T-cell (primary cell): ENCODE results near the gene EN2. TPM values are rescaled to one million over a fixed set of nuclear protein-coding genes. Genes with fewer than 3 reads are reported as not detected.
"Not testable (repeated sequence)": the region's sequence is repeated elsewhere in the genome, so short reads cannot be mapped to it uniquely, and the experiment has no call there.

Experiments used
- ATAC-seq, 4 experiments: fragments of 200-7000 bp in 3 of 4; fragments of 150-1000 bp in 1 of 4; cut with Tn5 transposase; replicated peaks in 1 of 4; 1 replicate in 3 of 4; 2 replicates in 1 of 4; pipeline ENCODE4 v1.10.0; 2021; ENCODE audit warnings: moderate library complexity in 3 of 4, mild to moderate bottlenecking in 2 of 4, moderate number of reproducible peaks in 1 of 4
- CTCF ChIA-PET, 2 donors: fragments of 300-600 bp; sonication (Branson Sonifier 250); formaldehyde crosslinking; loops; one replicate each; lab custom pipeline; 2022; ENCODE audit warnings: antibody characterized with exemption in 2 of 2; lab: Charles Lee
- POLR2A ChIA-PET, 2 donors: fragments of 300-600 bp; sonication (Branson Sonifier 250); formaldehyde crosslinking; loops; one replicate each; lab custom pipeline; 2022; ENCODE audit warnings: antibody characterized with exemption in 2 of 2; lab: Charles Lee
- DNase-seq, 35 experiments: peaks; one replicate each; pipeline versions ENCODE4 v3.0.0 to v3.0.0-alpha.2; 2013 to 2023
- H3K27ac ChIP-seq: one replicate; pipeline ENCODE4 v1.5.1; 2013; ENCODE audit warnings: low read length
- H3K27me3 ChIP-seq, 2 experiments: replicated peaks in 1 of 2; 1 replicate in 1 of 2; 2 replicates in 1 of 2; pipeline versions ENCODE4 v1.6.1 to v1.7.0; 2013; ENCODE audit warnings: low read length in 1 of 2, mixed read lengths in 1 of 2; ENCODE audit not compliant: control insufficient read depth in 2 of 2, insufficient read depth in 2 of 2; ENCODE audit errors: extremely low read depth in 1 of 2
- H3K36me3 ChIP-seq, 2 donors: 1 replicate in 1 of 2; 2 replicates in 1 of 2; pipeline versions ENCODE4 v1.6.1 to v1.7.0; 2013; ENCODE audit warnings: low read length in 1 of 2; ENCODE audit not compliant: control insufficient read depth in 2 of 2, insufficient read depth in 1 of 2; ENCODE audit errors: extremely low read depth in 1 of 2
- H3K4me1 ChIP-seq, 2 experiments: 1 replicate in 1 of 2; 2 replicates in 1 of 2; pipeline versions ENCODE4 v1.6.1 to v1.7.0; 2013; ENCODE audit warnings: low read length in 2 of 2, mixed read lengths in 1 of 2; ENCODE audit not compliant: insufficient read depth in 2 of 2, control insufficient read depth in 1 of 2; ENCODE audit errors: extremely low read depth in 1 of 2
- H3K4me3 ChIP-seq, 2 donors: 1 replicate in 1 of 2; 2 replicates in 1 of 2; pipeline versions ENCODE4 v1.5.1 to v1.7.0; 2013; ENCODE audit warnings: mild to moderate bottlenecking in 2 of 2, low read length in 1 of 2, moderate library complexity in 1 of 2; ENCODE audit not compliant: control insufficient read depth in 1 of 2; ENCODE audit errors: extremely low read depth in 1 of 2
- H3K9me3 ChIP-seq: 2 replicates; pipeline ENCODE4 v1.7.0; 2013
- H3K27ac Mint-ChIP-seq, 2 donors: one replicate each; pipeline ENCODE4 v1.8.0; 2020 to 2021; ENCODE audit warnings: mild to moderate bottlenecking in 2 of 2, mixed read lengths in 2 of 2
- H3K27me3 Mint-ChIP-seq, 2 donors: one replicate each; pipeline ENCODE4 v1.8.0; 2021 to 2022; ENCODE audit warnings: mixed read lengths in 2 of 2
- H3K36me3 Mint-ChIP-seq: one replicate; pipeline ENCODE4 v1.8.0; 2021; ENCODE audit warnings: mixed read lengths
- H3K4me1 Mint-ChIP-seq, 3 donors: one replicate each; pipeline ENCODE4 v1.8.0; 2020 to 2022; ENCODE audit warnings: mixed read lengths in 3 of 3, mild to moderate bottlenecking in 1 of 3
- H3K4me3 Mint-ChIP-seq, 3 donors: one replicate each; pipeline ENCODE4 v1.8.0; 2020 to 2022; ENCODE audit warnings: mild to moderate bottlenecking in 3 of 3, mixed read lengths in 3 of 3, moderate library complexity in 3 of 3
- H3K9me3 Mint-ChIP-seq, 3 donors: one replicate each; pipeline ENCODE4 v1.8.0; 2020 to 2022; ENCODE audit warnings: mixed read lengths in 3 of 3
- whole genome bisulfite sequencing: methylation state at CpG from one replicate; pipeline ENCODE4 v1.1.5; 2013; ENCODE audit warnings: missing lambda C conversion rate; ENCODE audit not compliant: insufficient coverage; 5-methylcytosine and 5-hydroxymethylcytosine counted together
- total RNA-seq, 35 experiments: library from RNA in 6 of 35; stranded (reverse) in 6 of 35; fragments of 120-200 nt in 1 of 35; gene quantifications; one replicate each; pipeline versions ENCODE4 v1.2.1 to v1.2.4 and lab custom pipeline; 2013 to 2026

The EN2 gene
- total RNA-seq, 5 donors from 2014 or later (not counting 1 experiment from before 2014, with no cell fraction given): not detected

GRCh38 chr7:155440018-155440410 lies 17.9 kb upstream of the EN2 start:
- POLR2A ChIA-PET: interaction anchor here in 1 of 2 donors (0.5 kb wide), 1 partner anchor 475 kb away, joined by 4 read pairs; no protein-coding TSS in a partner anchor
- Mint-ChIP-seq H3K36me3 (no peaks in the 10 kb centered on the region), H3K4me3 (no peak overlapping the region), H3K9me3 (no peaks in the 10 kb centered on the region), H3K27me3 (peaks cover 55 to 70% of the 10 kb centered on the region in 2 donors), H3K27ac (no peak overlapping the region), H3K4me1 (no peaks in the 10 kb centered on the region)
- H3K9me3 ChIP-seq: no peaks in the 10 kb centered on the region
- ATAC-seq (no peak), DNase-seq (no peak)
- CTCF ChIA-PET: no interaction called here
- H3K27me3 ChIP-seq: peaks cover 3 to 66% of the 10 kb centered on the region in 2 experiments
- H3K27ac ChIP-seq: no peak overlapping the region
- H3K4me3 ChIP-seq: no peak overlapping the region
- no peaks in the 10 kb centered on the region for H3K4me1 ChIP-seq
- no peaks in the 10 kb centered on the region for H3K36me3 ChIP-seq
- WGBS: 67% methylated on average over 7 of the region's 8 CpGs

GRCh38 chr7:155441856-155442255 lies 16.1 kb upstream of the EN2 start:
- CTCF ChIA-PET: interaction anchor here in 1 of 2 donors (0.6 kb wide), 1 partner anchor 97 kb away, joined by 3 read pairs; no protein-coding TSS in a partner anchor
- POLR2A ChIA-PET: no interaction called here
- peaks cover 38 to 65% of the 10 kb centered on the region in 2 donors for H3K27me3 Mint-ChIP-seq

GRCh38 chr7:155444746-155445145 lies 13.2 kb upstream of the EN2 start:
- Histone ChIP-seq H3K36me3 (no peaks in the 10 kb centered on the region), H3K27me3 (peaks cover 8 to 49% of the 10 kb centered on the region in 2 experiments), H3K9me3 (no peaks in the 10 kb centered on the region), H3K4me1 (peaks cover 0 to under 1% of the 10 kb centered on the region in 2 experiments), H3K27ac (no peak overlapping the region), H3K4me3 (no peak overlapping the region)
- Mint-ChIP-seq H3K4me1 (peaks cover 5 to 10% (median 6%) of the 10 kb centered on the region in 3 donors), H3K9me3 (no peaks in the 10 kb centered on the region), H3K4me3 (no peak overlapping the region), H3K27me3 (peaks cover 39 to 65% of the 10 kb centered on the region in 2 donors), H3K36me3 (no peaks in the 10 kb centered on the region), H3K27ac (no peak overlapping the region)
- no peak for ATAC-seq
- ChIA-PET POLR2A (no interaction called here), CTCF (no interaction called here)
- WGBS: 65% methylated on average over 5 of the region's 8 CpGs
- DNase-seq: no peak

More at GRCh38 chr7:155441856-155442255, 16.1 kb upstream of the EN2 start:
- Mint-ChIP-seq H3K4me3 (no peak overlapping the region), H3K9me3 (no peaks in the 10 kb centered on the region), H3K4me1 (no peaks in the 10 kb centered on the region), H3K27ac (no peak overlapping the region), H3K36me3 (no peaks in the 10 kb centered on the region)
- WGBS: 47% methylated on average over 4 of the region's 6 CpGs
- H3K27ac ChIP-seq: no peak overlapping the region
- ATAC-seq: no peak
- H3K9me3 ChIP-seq: no peaks in the 10 kb centered on the region
- H3K4me3 ChIP-seq: no peak overlapping the region
- no peak for DNase-seq
- H3K4me1 ChIP-seq: no peaks in the 10 kb centered on the region
- peaks cover 3 to 52% of the 10 kb centered on the region in 2 experiments for H3K27me3 ChIP-seq
- no peaks in the 10 kb centered on the region for H3K36me3 ChIP-seq

- POLR2A ChIA-PET, H3K4me3 Mint-ChIP-seq, H3K36me3 Mint-ChIP-seq, H3K9me3 ChIP-seq, ATAC-seq, CTCF ChIA-PET, H3K27ac ChIP-seq, H3K4me1 ChIP-seq, H3K36me3 ChIP-seq, DNase-seq, H3K27ac Mint-ChIP-seq, H3K9me3 Mint-ChIP-seq, H3K4me3 ChIP-seq: not testable (repeated sequence)
- WGBS: 72% methylated on average over 8 of the region's 9 CpGs
- peaks cover 5 to 10% (median 6%) of the 10 kb centered on the region in 3 donors for H3K4me1 Mint-ChIP-seq
- peaks cover 36 to 65% of the 10 kb centered on the region in 2 donors for H3K27me3 Mint-ChIP-seq
- peaks cover 8 to 51% of the 10 kb centered on the region in 2 experiments for H3K27me3 ChIP-seq
Observed at GRCh38 chr7:155445606-155446005, 12.3 kb upstream of the EN2 start.

- Mint-ChIP-seq H3K27ac (no peak overlapping the region), H3K4me1 (peaks cover 10 to 16% (median 12%) of the 10 kb centered on the region in 3 donors), H3K4me3 (peak overlapping the region in 1 of 3 donors; percentile 21), H3K27me3 (peaks cover 38 to 69% of the 10 kb centered on the region in 2 donors), H3K36me3 (no peaks in the 10 kb centered on the region), H3K9me3 (no peaks in the 10 kb centered on the region)
- H3K27ac ChIP-seq: no peak overlapping the region
- no peak overlapping the region for H3K4me3 ChIP-seq
- no peaks in the 10 kb centered on the region for H3K9me3 ChIP-seq
- no peaks in the 10 kb centered on the region for H3K36me3 ChIP-seq
- POLR2A ChIA-PET: no interaction called here
- peaks cover 16 to 50% of the 10 kb centered on the region in 2 experiments for H3K27me3 ChIP-seq
- H3K4me1 ChIP-seq: peaks cover 0 to 4% of the 10 kb centered on the region in 2 experiments
- ATAC-seq (no peak), DNase-seq (no peak)
- no CpG with 5 or more reads among the region's 2 CpGs for WGBS
- CTCF ChIA-PET: no interaction called here
Observed at GRCh38 chr7:155447603-155448002, 10.3 kb upstream of the EN2 start.

- ATAC-seq (no peak), DNase-seq (no peak)
- no peak overlapping the region for H3K27ac Mint-ChIP-seq
- H3K27me3 ChIP-seq: peaks cover 20 to 60% of the 10 kb centered on the region in 2 experiments
- peaks cover 0 to 4% of the 10 kb centered on the region in 2 experiments for H3K4me1 ChIP-seq
- no peak overlapping the region for H3K4me3 ChIP-seq
- peaks cover 37 to 71% of the 10 kb centered on the region in 2 donors for H3K27me3 Mint-ChIP-seq
- CTCF ChIA-PET: no interaction called here
- H3K27ac ChIP-seq: no peak overlapping the region
- H3K9me3 Mint-ChIP-seq: no peaks in the 10 kb centered on the region
- no peak overlapping the region for H3K4me3 Mint-ChIP-seq
- H3K9me3 ChIP-seq: no peaks in the 10 kb centered on the region
- POLR2A ChIA-PET: no interaction called here
- 8% methylated on average over 32 of the region's 35 CpGs for whole genome bisulfite sequencing
- H3K4me1 Mint-ChIP-seq: peaks cover 10 to 16% (median 12%) of the 10 kb centered on the region in 3 donors
- H3K36me3 Mint-ChIP-seq: no peaks in the 10 kb centered on the region
- H3K36me3 ChIP-seq: no peaks in the 10 kb centered on the region
Observed at GRCh38 chr7:155448632-155449007, 9.3 kb upstream of the EN2 start.
